GM11168 (cell line): ENCODE data around the gene HYI.

ENCODE experiments used
- in situ Hi-C: fragments of 300-500 bp; cut with MboI; formaldehyde crosslinking; loops from one replicate; pipeline ENCODE4 v1.12.0; 2022; ENCODE audit warnings: low sequenced_read_pairs; ENCODE audit not compliant: unreplicated experiment

Gene HYI

DNA sequence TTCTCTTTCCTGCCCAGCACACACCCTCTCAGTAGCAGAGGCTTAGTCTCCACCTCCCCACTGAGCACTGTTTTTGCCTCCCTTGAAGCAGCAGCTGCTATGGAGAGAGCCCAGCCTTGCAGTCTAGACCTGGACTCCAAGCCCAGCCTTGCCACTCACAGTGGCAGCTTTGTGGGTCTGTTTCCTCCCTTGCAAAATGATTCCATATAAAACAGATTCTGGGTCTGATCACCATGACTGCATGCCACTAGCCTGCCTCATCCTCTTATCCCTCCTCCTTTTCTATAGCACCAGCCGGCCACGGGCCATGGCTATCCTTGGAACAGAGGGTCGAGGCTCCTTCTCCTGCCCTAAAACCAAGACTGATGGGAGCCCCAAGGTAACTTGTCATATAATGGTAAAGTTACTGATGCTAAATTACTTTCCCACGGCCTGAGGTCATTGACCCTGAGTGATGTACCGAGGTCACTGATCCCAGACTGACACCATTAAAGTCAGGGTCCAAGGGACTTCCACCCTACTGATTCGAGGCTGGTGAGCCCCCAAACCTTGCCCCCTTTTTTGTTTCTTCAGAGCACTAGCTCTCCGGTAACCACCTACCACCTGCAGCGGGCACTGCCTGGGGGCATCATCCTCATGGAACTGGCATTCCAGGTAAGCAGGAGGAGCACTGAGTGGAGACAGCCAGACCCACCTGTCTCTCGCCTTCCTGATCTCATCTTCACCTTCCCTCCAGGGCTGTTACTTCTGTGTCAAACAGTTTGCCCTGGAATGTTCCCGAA is 7.9 kb downstream of the HYI start:
- in situ Hi-C loops: no loop called here

DNA sequence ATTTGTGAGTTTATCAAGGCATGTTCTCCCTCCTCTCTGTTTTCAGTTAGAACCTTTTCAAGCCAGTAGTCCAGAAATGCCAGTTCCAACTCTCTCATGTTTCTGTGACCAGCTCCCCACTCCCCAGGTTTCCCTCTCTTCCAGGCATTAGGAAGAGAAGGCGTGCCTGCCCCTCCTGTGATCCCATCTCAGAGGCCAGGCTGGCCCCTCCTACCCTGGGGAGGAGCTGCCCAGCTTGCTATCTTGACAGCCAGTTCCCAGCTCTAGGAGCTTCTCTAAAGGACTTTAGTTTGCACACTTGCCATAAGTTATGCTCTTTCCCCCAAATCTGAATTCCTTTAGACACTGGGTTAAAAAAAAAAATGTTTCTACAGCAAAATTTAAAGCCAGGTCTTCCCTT is 8.9 kb downstream of the HYI start:
- in situ Hi-C loops: no loop called here

DNA sequence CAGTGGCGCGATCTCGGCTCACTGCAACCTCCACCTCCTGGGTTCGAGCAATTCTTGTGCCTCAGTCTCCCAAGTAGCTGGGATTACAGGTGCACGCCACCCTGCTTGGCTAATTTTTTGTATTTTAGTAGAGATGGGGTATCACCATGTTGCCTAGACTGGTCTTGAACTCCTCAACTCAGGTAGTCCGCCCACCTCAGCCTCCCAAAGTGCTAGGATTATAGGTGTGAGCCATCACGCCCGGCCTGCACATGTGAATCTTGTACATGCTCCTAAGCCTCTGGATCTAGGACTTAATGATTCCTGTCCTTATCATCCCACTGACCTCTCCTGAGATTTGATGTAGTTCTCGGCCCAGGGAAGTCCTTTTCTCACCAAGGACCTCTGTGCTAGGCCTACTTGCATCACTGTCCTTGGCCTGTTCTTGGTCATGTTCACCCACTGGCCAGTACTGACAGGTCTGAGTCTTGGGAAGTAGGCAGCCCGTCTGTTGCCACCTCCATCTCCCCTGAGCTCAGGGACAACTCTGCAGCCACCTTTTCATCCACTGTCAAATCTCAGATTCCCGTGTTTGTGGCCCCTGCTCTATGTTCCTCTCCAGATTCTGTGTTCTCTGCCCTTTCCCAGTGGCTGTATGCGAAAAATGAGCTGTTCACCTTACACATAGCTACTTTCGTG is 9.4 kb downstream of the HYI start:
- in situ Hi-C loops: no loop called here

DNA sequence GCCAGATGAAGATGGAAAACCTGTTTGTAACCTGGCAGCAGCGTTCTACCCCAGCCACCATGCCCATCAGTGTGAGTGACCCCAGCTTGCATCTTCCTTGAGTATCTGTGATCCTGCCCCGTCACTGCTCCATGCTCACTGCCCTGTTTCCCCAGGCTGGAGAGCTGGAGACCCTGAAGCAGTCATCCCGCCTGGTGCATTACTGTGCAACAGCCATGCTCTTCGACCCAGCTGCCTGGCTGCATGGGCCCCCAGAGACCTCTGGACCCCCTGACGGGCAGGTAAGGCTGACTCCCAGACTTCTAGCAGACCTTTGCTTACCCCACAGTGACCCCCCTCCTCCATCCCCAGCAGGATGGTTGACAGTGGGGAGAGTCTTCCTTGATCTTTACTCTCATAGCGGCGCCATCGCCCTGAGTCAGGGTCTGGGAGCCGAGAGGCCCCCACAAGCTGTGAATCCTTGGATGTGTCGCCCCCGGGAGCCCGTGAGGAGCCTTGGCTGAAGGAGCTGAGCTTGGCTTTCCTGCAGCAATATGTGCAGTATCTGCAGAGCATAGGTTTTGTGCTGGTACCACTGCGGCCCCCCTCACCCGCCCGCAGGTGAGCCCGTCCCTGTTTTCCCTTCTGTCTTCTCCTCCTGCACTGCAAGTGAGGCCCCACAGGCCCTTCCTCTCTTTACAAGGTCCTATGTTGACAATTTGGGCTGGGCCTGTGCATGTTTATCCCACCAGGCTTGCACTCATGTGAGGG is 10.4 kb downstream of the HYI start:
- in situ Hi-C loops: no loop called here

DNA sequence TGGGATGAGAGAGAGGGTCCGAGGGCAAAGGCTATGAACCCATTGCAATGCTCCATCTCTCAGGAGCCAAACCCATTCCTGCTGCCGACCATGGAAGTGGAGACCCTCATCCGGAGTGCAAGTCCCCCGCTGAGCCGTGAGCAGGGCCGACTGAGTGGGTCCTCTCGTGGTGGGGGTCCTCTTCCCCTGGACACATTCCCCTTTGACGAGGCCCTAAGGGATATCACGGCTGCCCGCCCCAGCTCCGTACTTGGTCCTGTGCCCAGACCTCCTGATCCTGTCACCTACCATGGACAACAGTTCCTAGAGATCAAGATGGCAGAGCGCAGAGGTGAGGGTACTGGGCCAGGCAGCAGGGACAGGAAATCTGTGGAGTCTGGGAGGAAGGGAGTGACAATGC is 11.0 kb downstream of the HYI start:
- in situ Hi-C loops: no loop called here

DNA sequence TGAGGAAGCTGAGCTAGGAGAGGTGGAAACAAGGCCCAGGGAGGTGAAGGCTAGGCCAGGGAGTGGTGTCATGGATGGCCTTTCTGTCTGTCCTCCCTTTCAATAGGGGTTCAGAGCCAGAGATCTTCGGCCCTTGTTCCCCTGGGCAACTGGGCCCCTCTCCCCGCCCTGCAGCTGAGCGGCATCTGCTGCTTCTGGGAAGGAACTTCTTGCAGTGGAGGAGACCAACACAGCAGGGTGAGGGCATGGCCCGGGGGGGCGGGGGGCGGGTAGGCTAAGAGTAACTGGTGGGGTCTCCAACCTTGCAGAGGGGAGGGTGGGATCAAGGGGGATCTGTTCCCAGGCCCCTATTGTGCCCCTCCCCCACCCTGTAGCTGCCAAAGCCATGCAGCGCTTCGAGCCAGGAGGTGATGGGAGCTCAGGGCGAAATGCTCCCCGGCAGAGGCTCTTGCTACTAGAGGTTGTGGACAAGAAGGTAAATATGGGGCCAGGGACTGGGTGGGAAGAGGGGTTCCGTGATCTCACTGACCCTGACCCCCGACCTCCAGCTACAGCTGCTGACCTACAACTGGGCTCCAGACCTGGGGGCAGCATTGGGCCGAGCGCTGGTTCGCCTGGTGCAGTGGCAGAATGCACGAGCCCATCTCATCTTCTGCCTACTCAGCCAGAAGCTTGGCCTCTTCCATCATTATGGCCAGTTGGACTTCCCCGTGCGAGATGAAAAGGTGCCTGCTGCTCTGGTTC is 11.7 kb downstream of the HYI start:
- in situ Hi-C loops: no loop called here

DNA sequence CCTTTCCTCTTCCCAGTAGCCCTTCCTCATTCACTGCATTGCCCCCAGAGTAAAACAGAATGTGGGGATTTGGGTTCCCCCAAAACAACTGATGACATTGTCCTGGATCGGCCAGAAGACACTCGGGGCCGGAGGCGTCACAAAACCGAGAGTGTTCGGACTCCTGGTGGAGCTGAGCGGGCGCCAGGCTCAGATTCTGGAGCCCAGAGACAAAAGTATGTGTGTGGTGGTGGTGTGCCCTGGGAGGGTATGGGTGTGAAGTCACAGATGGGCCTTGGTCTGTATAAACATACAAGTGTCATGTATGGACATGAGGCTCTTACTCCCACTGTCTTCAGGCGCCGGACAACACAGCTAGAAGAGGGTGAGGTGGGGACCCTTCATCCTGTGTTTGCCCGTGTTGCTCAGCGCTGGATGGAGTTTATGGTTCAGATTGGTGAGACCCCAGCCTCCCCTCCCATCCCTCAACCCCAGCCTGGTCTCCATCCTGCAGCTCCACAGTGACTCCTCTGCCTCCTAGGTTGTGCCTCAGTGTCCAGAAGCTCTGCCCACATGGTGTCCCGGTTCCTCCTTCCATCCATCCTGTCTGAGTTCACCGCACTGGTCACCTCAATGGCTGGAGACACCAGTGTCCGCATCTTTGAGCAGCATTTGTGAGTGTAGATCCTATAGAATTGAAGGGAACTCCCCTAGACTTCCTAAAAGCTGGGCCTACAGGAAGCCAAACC is 12.4 kb downstream of the HYI start:
- in situ Hi-C loops: no loop called here

DNA sequence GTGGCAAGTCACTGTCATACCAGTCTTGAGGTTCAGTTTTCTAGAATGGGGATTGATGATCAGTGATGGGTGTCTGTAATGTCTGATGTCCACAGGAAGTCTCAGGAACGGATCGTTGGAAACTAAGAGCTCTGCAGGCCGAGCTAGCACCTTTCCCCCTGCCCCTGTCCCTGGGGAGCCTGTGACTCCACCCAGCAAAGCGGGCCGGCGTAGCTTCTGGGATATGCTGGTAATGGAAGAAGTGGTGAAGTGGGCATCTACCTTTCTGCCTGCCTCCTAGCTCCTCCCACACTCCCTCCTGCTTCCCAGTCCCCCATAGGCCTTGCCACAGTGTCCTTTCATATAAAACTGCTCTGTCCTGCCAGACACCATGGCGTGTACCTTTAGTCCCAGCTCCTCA is 13.4 kb downstream of the HYI start:
- in situ Hi-C loops: no loop called here

DNA sequence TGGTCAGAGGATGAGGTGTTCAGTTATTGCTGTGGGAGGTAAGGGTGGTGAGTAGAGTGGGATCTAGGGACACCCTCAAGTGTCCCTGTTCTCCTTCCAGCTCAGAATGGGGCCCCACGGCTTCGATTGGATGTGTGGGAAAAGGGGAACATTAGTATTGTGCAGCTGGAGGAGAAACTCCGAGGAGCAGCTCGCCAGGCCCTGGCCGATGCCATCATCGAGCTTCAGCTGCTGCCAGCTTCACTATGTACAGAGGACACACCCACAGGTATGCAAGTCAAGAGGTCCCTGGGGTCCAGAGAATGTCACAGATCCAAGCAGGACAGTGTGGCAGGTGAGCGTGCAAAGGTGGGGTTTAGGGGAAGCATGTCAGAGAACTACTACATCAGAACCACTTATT is 13.9 kb downstream of the HYI start:
- in situ Hi-C loops: no loop called here

DNA sequence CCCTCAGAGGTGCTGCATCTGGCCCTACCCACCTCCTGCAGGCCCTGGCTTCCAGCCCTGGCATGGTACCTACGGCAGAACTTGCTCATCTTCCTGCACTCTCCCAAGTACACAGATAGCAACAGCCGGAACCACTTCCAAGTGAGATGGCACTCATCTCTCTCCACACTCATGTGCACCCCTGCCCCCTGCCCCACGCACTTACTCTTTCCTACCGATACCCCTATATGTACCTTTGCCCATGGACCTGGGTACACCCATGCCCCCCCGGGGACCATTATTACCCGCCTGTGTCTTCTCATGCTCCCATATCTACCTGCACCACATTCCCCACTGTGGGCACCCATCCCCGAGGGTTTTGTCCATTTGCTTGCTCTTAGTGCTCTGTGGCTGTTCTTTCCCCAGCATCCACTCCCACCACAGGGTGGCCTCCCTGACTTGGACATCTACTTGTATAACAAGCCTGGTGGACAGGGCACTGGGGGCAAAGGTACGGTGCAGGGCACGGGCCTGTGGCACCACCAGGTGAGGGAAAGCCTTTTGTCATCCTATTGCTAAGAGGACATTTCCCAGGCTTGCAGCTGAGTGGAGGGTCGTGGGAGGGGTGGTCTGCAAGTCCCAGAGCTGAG is 14.7 kb downstream of the HYI start:
- in situ Hi-C loops: no loop called here

DNA sequence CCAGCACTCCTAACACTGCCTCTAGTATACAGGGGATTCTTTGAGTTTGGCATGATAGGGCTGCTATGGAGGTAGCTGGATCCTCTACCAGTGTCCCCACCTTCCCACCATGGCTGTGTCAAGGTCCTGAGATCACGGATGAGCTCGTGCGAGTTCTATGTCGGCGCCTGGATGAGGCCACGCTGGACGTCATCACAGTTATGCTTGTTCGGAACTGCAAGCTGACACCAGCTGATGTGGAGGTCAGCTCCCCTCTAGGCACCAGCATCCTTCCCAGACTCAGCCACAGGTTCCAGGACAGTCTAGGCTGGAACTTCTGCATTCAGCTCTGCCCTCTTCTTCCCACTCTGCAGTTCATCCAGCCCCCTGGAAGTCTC is 15.2 kb downstream of the HYI start:
- in situ Hi-C loops: no loop called here

DNA sequence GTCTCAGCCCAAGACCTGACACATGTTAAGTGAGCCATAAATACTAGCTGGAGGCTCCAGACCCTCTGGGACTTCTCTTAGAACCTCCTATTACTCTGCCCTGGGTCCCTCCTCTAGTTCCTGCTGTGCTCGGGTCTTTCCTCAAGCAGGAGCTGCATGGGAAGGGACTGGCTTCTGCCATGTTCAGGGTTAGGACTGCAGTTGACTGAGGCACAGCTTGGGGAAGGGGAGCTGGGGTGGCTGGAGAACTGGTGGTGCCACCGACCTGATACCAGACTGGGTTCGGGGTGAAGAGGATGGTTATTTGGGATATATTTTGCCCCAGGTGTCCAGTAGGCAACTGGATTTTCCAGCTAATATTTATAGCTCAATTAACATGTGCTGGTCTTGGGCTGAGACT is 15.7 kb downstream of the HYI start:
- in situ Hi-C loops: no loop called here

DNA sequence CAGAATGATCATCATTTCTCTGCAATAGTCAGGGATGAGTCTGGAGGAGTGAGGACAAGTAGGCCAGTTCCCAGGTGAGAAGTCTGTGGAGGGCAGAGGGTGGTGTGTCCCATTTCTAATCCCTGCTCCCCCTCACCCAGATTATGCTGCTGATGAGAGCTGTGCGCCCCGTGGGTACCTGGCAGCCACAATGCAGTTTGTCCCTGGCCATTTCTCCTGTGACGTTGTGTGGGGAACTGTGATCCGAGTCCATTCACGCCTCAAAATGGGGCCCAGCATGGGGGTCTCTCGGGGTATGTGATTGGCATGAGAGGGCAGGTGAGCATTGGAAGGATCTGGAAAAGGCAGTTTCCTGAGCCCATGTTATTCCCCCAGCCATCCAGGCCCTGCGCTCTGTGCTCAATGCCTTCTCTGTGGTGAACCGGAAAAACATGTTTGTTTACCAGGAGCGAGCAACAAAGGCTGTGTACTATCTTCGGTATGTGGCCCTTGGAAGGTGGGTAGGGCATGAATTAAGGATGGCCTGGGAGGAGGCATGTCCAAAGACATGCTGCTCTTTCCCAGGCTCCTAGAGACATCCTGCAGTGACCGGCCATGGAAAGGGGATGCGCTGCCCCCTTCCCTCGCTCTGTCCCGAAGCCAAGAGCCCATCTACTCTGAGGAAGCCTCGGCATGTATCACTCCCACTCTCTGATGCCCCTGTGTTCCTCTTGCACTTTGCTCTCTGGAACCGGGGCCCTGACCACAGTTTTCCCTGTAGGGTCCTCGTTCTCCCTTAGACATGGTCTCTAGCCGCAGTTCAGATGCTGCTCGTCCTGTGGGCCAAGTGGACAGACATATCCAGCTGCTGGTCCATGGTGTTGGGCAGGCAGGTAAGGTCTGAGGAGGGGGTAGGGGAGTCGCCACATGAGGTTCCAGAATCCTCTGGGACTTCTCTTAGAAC is 16.4 kb downstream of the HYI start:
- in situ Hi-C loops: no loop called here

DNA sequence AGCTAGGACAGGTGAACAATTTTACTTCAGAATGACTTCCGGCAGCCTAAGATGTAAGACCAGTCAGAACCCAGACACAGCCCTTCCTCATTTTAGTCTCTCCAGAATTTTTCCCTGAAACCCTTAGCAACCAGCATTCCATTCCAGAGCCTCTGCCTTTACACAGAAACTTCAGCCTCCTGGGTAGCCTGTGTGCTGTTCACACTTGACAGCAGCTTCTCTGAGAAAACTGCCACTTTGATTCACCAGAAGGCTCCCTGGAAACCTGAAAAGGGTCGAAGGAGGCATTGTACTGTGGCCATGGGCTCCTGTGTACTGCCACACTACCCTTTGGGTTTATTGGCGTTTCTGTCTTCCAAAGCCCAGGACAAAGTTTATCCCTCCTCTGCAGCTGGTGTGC is 17.4 kb downstream of the HYI start:
- in situ Hi-C loops: no loop called here

DNA sequence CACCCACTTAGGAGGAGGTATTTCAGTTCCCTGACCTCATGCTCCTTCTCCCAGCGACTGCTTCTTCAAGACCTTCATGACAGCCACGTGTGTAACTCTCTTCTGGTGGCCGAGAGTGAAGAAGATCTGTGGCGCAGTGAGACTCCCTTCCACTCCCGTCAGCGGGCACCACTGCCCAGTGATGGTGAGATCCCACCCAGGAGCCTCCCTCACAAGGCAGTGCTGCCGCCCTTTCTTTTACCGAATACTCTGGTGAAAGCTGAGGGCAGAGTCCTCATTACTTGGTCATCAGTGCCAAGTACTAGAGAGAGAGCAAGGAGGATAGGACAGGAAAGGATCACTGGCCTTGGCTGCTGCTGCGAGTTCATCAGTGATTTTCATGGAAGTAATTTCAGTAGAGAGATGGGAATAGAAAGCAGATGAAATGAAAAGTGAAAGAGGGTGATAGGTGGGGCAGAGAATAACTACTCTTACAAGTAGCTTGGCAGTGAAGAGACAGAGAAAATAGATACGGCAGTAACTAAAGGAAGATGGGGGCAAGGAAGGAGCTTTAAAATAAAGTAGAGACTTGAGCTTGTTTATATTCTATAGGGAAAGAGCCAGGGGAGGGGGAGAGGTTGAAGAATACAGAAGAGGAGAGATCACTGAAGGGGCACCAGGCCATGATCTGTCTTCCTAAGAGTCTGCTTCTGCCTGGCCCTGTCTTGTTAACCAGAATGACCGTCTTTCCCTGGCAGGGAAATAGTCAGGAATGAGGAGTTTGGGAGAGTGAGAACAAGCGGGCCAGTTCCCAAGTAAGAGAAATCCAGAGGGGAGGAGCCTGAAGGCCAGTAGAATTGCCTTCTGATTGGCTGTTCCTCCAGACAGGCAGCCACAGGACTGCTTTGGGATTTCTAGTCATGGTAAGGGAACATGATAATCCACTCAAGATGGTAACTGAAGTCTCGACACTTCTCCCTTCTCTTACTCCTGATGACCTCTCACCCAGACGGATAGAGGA is 18.3 kb downstream of the HYI start:
- in situ Hi-C loops: no loop called here

DNA sequence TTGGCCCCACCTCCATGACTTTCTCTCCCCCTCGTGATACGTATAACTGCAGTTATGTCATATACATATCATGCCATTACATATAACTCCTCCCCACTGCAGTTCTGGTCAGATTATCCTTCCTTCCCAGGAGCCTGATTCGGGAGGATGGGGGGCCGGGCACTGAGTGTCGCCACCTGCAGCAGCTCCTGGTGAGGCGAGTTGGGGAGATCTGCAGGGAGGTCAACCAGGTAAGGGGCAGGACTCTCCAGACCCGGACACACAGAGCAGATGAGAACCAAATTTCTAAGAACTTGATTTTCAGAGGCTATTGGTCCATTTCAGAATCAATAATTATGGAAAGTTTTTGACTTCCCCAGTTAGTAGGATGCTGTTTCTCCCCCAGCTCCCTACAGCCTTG is 19.5 kb downstream of the HYI start:
- in situ Hi-C loops: no loop called here

DNA sequence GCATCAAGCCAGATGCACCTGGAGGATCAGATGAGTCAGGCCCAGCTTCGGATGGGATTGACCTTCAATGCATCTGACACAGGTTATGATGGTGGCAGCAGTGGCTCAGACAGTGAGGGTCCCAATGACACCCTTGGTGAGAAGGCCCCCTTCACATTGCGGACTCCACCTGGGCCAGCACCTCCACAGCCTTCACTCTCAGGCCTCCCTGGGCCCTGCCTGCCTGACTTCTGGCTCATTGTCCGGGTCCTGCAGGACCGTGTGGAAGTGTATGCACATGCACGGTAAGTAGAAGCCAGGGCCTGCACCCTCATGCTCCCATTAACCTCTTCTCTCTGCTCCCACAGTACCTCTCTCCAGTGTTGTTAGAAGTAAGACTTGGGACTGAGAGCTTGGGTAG is 20.8 kb downstream of the HYI start:
- in situ Hi-C loops: no loop called here
